ENCODE measurements around the gene SCN1A.
"Not testable (repeated sequence)": the region's sequence is repeated elsewhere in the genome, so short reads cannot be mapped to it uniquely, and the experiment has no call there.

SCN1A gene

DNA sequence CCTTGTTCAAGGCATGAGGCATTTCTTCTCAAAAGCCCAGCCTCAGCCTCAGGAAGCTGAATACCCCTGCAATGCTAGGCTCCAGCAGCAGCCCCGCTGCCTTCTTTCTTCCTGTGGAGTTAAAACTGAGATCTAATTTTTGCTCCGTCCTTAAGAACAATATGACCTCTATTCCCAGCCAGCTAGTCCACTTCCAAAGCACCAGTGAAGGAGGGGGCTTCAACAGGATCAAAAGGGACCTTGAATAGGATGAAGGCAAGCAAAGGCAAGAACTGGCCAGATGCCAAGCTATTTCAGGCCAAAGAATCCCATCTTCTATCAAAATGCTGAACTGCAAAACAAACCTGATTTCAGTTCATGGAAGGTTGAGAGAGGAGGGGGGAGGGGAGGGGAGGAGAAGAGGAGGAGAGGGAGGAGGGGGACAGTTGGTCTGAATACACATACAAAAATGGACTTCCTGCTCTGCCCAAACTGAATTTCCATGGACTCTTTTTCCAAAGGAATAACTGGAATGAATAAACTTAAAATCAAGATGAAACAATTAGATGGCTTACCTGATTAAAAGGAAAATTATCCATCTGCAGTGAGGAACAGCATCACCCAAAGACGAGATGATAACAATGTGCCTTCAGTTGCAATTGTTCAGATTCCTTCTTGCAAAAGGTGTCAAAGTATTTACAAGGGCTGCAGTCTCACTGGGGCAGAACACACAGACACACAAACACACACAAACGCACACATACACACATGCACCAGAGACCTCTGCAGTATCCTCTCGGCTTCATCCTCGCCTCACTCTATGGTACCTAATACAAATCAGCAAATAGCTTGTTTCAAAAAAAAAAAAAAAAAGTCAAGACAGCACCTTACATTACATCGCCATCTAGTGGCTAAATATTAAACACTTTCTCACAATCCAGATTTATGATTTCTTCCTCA, at the start of gene SCN1A:
SCN1A (minus strand) TSS at position 804 of the 939 bp plus-strand sequence. CDS start 54,399 bp downstream, outside the sequence.
- DNase-seq (ENCODE audit: low read depth in 2 of 2), result no peak

DNA sequence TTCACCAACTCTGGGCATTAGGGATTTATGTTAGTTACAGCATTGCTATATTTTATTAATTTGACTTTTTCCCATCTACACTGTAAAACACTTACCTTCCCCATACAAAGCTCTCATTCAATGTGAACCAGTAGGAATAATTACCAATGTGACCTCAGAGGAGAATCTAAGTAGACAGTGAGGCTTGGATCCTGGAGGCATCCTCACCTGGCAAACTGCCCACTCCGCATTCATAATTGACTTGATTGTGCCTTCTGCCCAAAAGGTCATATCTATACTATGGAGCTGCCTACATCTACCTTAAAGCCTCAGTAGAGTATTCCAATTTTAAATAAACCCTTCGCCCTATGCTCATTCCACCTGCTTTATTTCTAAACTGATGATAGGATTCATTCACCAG, 45.4 kb upstream of the SCN1A start:
- no peak for DNase-seq (ENCODE audit: low read depth in 2 of 2)

DNA sequence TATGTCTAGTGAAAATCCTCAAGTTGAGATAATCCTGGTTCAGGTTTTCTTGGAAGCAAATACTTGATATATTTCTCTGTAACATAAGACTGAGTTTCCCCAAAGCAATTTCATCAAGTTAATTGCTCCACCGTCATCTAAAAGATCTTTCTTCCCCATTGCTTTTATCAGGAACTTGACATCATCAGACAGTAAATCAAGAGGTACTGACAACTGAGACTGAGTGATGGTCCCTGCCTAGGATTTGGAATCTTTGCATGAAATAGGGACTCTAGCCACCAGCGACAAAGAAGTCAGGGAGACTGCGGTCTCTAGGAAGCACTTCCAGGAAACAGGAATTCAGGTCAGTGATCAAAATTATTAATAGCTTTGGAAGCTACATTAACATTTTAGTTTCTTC, 43.4 kb upstream of the SCN1A start:
- no peak for DNase-seq (ENCODE audit: low read depth in 2 of 2)

DNA sequence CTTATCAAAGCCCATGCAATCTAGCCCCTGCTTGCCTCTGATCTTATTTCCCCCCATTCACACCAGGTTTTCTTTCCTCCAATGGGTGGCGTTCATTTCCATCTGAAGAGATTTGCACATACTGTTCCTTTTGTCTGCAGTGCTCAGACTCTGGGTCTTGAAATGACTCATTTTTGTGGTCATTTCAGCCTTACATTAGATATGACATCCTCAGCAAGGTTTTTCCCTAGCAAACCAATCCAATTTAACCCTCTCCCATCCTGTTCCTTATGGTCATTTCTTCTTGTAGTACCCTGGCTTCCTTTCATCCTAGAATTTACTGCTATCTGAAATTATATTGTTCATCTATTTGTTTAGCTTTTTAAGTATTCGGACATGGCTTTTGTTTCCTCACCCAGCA, 42.5 kb upstream of the SCN1A start:
- DNase-seq (ENCODE audit: low read depth in 2 of 2), result no peak

DNA sequence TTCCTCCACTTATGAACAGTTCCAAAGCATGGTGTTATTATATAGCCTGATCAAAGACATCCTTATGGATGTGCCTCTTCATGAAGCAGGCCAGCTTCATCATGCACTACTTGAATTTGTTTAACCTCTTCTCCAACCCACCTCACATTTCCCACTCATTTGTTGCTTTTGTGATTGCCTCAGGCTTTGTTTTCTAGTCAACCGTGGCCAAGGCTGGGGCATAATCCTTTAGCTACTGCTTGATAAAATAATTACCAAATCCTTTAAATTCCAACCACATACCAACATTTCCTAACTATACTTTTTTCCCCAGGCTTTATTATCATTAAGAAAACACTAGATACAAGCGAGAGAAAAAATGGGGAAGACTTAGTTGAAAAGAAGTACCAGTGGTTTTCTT, 39.6 kb upstream of the SCN1A start:
- no peak for DNase-seq (ENCODE audit: low read depth in 2 of 2)

DNA sequence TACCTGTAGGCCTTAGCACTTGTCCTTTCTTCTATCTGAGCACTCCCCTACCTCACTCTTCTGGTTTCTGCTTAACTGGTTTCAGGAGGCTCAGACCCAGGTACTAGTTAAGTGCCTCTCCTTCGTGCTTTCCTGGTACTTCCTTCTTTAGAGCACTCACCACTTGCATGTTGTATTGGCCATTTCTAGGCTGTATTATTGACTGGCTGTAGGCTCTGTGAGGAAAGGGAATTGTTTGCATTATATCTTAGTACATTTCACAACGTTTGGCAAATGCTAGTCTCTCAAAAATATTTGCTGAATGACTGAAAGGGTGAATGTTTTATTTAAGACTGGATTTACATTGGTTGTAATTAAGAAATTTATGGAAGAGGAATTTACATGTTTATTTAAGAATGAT, 36.0 kb upstream of the SCN1A start:
- DNase-seq (ENCODE audit: low read depth in 2 of 2), result no peak

DNA sequence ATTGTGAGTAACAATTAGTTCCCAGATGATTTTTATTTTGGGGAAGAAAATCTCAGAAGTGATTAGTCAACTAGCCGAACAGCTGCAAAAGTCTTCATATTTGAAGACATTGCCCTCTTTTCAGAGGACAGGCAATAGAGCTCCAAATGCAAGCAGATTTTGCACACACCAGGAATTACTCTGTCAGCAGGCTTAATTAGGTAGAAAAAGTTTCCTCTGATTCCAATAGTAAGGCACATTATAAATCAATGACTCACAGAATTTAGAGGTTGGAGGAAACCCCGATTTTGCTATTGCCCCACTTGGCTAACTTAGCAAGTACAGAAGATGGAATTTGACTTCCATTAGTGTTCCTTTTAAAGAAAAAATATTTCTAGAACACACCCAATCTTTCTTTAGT, 30.7 kb upstream of the SCN1A start:
- no peak for DNase-seq (ENCODE audit: low read depth in 2 of 2)

DNA sequence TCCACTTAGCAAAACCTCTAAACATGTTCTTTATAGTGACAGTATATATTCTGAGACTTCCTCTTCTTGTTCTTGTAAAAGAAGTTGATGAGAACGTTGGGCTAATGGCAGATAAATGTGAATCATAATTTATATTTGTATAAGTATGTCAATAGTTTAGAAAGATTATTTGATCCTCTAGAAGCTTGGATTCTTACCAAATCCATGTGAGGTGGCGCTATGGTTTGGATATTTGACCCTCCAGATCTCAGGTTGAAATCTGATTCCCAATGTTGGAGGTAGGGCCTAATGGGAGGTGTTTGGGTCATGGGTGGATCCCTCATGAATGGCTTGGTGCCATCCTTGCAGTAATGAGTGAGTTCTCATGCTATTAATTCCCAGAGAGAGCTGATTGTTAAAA, 29.8 kb upstream of the SCN1A start:
- no peak for DNase-seq (ENCODE audit: low read depth in 2 of 2)

DNA sequence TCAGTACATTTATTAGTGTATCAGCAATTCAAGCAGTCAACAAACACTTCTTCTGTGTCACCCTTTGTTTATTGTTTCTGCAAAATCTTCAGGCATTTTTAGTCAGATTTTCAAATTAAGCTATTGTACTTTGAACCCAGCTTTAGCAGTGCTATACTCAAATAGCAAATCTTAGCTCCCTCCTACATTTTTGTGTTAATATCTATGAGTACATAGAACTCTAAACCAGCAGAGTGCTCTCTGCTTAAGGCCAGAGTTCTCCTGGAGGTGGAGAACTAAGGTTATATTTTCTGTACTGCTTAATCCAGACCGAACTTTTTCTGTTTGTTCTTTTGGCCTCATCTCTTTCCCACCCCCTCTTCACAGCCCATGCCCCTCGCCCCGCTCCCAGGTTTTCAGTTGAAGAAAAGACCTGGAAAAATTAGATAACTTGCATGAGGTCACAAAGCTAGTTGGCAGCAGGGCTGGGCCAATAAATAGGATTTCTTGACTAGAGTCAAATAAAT, 29.2 kb upstream of the SCN1A start:
- DNase-seq (ENCODE audit: low read depth in 2 of 2), result no peak

DNA sequence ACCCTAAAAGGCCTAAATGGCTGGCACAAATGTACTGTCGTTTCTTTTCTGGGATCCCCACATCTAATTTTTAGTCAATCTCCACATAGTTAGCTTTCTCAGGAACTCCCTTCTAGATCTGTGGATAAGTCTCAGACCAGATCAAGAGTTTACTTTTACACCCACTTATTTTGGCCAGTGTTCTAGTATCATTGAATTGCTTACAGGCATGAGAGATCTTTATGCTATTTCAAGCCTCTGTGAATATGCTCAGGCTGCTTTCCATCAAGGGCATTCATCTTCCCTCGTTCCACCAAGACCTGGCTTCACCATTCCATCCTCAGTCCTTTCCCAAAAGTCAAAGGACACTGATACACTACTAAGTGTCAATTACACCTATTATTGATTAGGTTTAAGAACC, 27.8 kb upstream of the SCN1A start:
- DNase-seq (ENCODE audit: low read depth in 2 of 2), result no peak

DNA sequence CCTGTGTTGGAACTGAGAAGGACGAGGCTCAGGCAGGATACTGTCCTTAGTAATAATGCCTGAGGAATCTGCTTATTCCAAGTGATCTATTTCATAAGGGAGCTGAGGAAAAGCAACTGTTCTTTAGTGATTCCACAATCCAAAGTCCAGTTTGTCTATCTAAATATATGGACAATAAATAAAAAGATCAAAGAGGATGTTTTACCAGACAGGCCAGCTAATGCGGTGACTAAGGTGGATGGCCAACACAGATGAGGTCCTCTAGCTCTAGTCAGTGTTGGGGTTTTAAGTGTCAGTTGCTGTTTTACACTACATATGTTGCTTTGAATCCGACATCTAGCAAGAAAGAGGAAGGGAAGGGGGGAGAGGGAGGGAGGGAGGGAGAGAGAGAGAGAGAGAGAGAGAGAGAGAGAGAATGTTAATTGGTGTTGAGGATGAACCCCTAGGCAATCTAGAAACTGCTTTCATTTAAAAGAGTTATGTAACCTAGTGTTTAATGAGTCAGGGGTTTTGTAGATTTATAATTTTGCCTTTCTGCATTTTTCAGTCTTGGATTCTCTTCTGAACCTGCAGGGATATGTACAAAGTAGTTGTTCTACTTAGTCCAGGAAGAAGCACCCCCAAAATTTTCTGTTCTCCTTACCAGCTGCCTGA, 27.0 kb upstream of the SCN1A start:
- DNase-seq (ENCODE audit: low read depth in 2 of 2), result no peak

DNA sequence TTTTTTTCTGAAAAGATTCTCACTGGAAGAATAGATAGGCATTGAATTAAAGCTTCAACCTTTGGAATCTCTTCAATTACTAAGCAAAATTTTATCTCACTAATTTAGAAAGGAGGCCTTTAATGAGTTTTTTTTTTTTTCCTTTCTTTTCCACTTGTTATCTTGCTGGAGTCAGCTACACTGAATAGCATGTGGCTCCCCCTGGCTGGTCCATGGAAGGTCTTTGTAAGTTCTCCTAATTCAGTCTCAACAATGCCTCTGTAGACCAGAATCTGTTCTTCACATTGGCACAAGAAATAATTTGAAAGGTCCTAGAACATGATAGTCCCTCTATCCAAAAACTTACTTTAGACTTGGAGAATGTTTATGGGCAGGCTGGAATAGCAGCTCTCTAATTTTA, 24.2 kb upstream of the SCN1A start:
- no peak for DNase-seq (ENCODE audit: low read depth in 2 of 2)

DNA sequence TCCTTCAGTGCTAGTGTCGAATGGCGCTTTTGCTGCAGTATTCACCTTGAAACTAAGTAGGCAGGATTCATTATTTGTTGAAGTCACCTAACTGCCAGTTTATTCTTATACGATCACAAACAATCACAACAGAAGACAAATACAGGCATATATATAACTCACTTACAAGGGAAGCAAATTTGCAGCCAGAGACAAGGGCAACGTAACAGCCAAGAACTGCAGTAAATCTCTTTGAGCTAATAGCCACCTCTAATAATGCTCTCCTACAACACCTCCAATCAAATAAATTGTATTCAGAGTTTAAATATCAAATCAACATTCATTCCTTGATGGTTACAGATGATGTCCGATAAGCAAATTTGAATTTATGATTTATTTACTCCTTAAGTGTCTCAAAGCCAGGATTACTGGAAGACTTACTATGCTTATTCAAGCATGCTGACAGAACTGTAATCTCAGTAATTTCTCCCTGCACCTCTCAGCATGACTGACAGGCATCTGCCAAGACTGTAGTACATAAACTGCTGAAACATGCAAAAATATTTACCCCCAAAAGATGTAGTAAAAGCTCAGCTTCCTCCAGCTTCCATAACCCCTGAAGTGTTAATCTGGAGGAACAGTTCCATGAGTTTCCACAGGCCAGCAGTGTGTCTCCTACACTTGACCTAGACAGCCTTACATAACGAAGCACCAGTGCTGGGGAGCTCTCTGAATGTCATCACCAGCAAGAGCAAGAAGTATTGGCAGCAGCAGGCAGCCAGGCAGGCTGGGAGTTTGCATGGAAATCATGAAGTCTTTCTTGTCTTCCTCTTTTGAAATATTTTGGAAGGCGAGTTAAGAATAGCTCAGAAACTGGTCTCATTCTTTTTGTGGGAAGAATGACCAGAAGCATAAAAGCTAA, 20.9 kb upstream of the SCN1A start:
- no peak for DNase-seq (ENCODE audit: low read depth in 2 of 2)

DNA sequence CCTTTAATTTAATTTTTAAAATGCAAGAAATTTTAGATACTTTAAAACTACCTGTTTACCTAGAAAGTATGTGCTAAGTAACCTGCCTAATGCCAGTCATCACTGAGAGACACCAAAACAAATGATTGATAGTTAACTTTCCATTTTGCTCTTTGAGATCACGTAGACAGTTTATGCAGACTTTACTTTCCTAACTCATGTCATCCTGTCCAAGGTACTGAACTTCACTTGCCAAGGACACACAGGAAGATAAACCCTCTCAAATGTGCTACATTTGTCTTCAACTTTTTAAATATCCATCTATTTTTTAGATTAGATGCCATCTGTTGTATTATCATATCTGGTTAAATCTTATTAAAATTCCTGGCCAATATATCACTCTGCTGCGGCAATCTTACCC, 20.1 kb upstream of the SCN1A start:
- DNase-seq (ENCODE audit: low read depth in 2 of 2), result no peak

DNA sequence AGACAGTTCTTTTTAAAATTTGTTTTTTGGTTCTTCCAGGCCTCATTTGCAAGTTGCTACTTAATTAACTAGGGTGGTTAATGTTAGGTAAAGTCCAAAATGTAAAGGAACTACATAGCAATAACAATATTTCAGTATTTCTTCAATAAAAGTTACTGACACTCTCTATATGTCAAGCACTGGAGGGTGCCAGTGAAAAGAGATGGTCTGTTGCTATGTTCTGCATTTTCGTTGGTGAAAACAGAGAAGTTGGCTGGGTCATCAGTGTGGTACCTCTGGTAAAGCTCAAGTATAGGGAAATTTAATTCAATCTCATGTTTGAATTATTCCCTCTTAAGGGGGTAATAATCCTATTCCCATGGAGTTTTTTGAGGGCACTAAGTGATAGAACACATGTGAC, 16.3 kb upstream of the SCN1A start:
- no peak for DNase-seq (ENCODE audit: low read depth in 2 of 2)

DNA sequence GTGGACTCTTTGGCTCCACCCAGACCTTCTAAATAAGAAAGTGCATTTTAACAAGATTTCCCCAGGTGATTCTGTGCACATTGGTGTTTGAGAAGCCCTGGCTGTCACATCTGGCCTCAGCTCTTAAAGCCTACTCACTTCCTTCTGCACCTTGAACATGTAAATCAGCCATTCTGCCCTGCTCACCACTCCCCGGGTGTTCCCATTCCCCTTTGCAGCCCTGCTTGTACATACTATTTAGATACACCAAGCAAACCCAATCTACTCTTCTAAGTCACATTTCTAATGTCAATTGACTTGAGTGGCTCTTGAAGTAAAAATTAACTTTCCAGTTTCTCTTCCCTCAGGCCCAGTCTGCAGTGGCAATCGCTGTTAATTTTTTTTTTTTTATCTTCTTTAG, 13.1 kb upstream of the SCN1A start:
- no peak for DNase-seq (ENCODE audit: low read depth in 2 of 2)

DNA sequence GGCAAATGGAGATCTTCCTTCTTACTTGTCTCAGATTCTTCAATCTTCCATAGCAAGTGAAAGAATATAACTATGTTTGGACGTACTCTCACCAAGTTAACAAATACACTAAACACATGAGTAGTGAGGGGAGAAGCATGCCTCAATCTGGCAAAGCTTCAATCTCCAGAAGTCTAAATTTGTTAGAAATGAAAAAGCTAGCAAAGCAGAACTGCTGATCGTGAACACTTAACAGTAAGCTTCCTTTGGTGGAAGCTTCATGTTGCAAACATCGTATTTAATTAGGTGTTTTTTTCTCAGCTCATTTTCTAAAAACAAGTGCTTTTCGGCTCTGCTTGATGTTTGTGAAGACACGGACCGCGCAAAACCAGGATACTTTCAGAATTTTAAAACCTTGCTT, 12.7 kb upstream of the SCN1A start:
- no peak for DNase-seq (ENCODE audit: low read depth in 2 of 2)

DNA sequence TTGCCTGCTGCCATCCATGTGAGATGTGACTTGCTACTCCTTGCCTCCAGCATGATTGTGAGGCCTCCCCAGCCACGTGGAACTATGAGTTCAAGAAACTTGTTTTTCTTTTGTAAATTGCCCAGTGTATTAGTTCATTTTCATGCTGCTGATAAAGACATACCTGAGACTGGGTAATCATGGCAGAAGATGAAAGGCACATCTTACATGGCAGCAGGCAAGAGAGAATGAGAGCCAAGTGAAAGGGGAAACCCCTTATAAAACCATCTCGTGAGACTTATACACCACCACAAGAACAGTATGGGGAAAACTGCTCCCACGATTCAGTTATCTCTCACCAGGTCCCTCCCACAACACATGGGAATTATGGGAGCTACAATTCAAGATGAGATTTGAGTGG, 11.7 kb upstream of the SCN1A start:
- DNase-seq (ENCODE audit: low read depth in 2 of 2), result not testable (repeated sequence)

DNA sequence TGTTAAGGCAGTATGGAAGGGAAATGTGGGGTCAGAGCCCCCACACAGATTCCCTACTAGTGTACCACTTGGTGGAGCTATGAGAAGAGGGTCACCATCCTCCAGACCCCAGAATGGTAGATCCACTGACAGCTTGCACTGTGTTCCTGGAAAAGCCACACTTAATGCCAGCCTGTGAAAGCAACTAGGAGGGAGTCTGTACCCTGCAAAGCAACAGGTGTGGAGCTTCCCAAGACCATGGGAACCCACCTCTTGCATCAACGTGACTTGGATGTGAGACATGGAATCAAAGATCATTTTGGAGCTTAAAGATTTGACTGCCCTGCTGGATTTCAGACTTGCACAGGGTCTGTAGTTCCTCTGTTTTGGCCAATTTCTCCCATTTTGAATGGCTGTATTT, 10.8 kb upstream of the SCN1A start:
- no peak for DNase-seq (ENCODE audit: low read depth in 2 of 2)

DNA sequence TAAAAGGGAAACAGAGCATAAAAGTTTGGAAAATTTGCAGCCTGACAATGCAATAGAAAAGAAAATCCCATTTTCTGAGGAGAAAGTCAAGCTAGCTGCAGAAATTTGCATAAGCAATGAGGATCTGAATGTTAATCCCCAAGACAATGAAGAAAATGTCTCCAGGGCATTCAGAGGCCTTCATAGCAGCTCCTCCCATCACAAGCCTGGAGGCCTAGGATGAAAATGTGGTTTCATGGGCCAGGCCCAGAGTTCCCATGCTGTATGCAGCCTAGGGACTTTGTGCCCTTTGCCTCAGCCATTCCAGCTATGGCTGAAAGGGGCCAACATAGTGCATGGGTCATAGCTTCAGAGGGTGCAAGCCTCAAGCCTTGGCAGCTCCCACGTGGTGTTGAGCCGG, 10.3 kb upstream of the SCN1A start:
- DNase-seq (ENCODE audit: low read depth in 2 of 2), result no peak

DNA sequence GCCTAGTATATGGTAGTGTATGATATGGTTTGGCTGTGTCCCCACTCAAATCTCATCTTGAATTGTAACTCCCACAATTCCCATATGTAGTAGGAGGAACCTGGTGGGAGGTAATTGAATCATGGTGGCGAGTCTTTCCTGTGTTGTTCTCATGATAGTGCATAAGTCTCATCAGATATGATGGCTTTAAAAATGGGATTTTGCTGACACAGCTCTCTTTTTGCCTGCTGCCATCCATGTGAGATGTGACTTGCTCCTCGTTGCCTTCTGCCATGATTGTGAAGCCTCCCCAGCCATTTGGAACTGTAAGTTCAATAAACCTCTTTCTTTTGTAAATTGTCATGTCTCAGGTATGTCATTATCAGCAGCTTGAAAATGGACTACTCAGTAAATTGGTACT, 9.5 kb upstream of the SCN1A start:
- DNase-seq (ENCODE audit: low read depth in 2 of 2), result no peak

DNA sequence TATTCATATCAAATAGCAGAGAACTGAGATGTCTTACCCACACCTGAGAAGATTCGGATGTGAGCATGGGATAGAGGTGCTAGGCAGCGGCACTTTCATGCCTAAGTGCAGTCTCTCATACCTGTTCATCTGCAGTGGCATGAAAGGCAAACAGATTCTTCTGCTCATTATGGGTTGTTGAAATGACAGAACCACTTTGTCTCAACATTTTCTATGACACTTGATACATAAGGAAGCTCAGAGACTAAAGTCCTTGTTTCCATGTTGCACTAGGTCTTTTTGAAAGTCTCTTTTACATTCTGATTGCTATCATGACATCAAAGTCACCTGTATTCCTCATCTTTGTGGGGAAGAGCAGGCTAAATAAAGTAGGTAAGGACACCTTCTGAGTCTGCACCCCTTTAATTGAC, 8.0 kb upstream of the SCN1A start:
- DNase-seq (ENCODE audit: low read depth in 2 of 2), result no peak
